Skeletal muscle tissue (tissue), 4 donors: ENCODE results near the gene GAREM2. TPM values are rescaled to one million over a fixed set of nuclear protein-coding genes. Genes with fewer than 3 reads are reported as not detected.

Source experiments
- H3K27ac ChIP-seq: one replicate; pipeline ENCODE4 v1.7.0; 2013; ENCODE audit warnings: mild to moderate bottlenecking, low read depth, low read length, inconsistent platforms
- H3K27me3 ChIP-seq, 3 donors: one replicate each; pipeline ENCODE4 v1.7.0; 2013; ENCODE audit warnings: low read length in 3 of 3; ENCODE audit not compliant: control insufficient read depth in 3 of 3, insufficient read depth in 3 of 3
- H3K36me3 ChIP-seq, 3 donors: one replicate each; pipeline ENCODE4 v1.7.0; 2013; ENCODE audit warnings: low read length in 3 of 3; ENCODE audit not compliant: control insufficient read depth in 3 of 3, insufficient read depth in 3 of 3
- H3K4me1 ChIP-seq, 3 donors: one replicate each; pipeline ENCODE4 v1.7.0; 2013; ENCODE audit warnings: low read length in 3 of 3, mild to moderate bottlenecking in 3 of 3; ENCODE audit not compliant: control insufficient read depth in 3 of 3, insufficient read depth in 3 of 3
- H3K4me3 ChIP-seq, 3 donors: one replicate each; pipeline ENCODE4 v1.7.0; 2013; ENCODE audit warnings: low read length in 3 of 3
- H3K9ac ChIP-seq, 3 donors: one replicate each; pipeline ENCODE4 v1.7.0; 2013; ENCODE audit warnings: low read length in 3 of 3, mild to moderate bottlenecking in 3 of 3, moderate library complexity in 2 of 3, low read depth in 1 of 3
- H3K9me3 ChIP-seq, 3 donors: one replicate each; pipeline ENCODE4 v1.7.0; 2013; ENCODE audit warnings: low read length in 3 of 3; ENCODE audit not compliant: control insufficient read depth in 3 of 3
- total RNA-seq: library from RNA; depleted of rRNA; stranded (reverse); fragments of >200 nt; gene quantifications from one replicate; pipeline ENCODE4 v1.2.3, GENCODE V29; 2014
- donor health status: Osteomylitis.

Gene GAREM2
- total RNA-seq, 1 donor from 2014 or later, result 1.0 TPM

- Histone ChIP-seq H3K27me3 (peaks cover 5 to 11% (median 6%) of the 10 kb centered on the region in 3 donors), H3K27ac (no peak overlapping the region), H3K4me1 (peaks cover 2 to 5% (median 4%) of the 10 kb centered on the region in 3 donors)
These were observed 4.1 kb upstream of the GAREM2 start for GRCh38 chr2:26168785-26169184.

GRCh38 chr2:26169226-26169625 lies 3.7 kb upstream of the GAREM2 start:
- H3K27ac ChIP-seq, result no peak overlapping the region
- H3K27me3 ChIP-seq, result peaks cover 9 to 15% (median 9%) of the 10 kb centered on the region in 3 donors
- peaks cover 0 to 5% (median 4%) of the 10 kb centered on the region in 3 donors for H3K4me1 ChIP-seq
- no peaks in the 10 kb centered on the region for H3K36me3 ChIP-seq
- H3K9me3 ChIP-seq, result no peaks in the 10 kb centered on the region
- H3K4me3 ChIP-seq, result no peak overlapping the region
- H3K9ac ChIP-seq, result no peak overlapping the region

More at GRCh38 chr2:26168785-26169184, 4.1 kb upstream of the GAREM2 start:
- H3K9ac ChIP-seq, result no peak overlapping the region
- no peaks in the 10 kb centered on the region for H3K9me3 ChIP-seq
- no peak overlapping the region for H3K4me3 ChIP-seq
- H3K36me3 ChIP-seq, result no peaks in the 10 kb centered on the region

- Histone ChIP-seq H3K4me3 (no peak overlapping the region), H3K27ac (no peak overlapping the region), H3K27me3 (peaks cover 15 to 22% (median 15%) of the 10 kb centered on the region in 3 donors), H3K4me1 (no peaks in the 10 kb centered on the region), H3K9me3 (no peaks in the 10 kb centered on the region), H3K36me3 (no peaks in the 10 kb centered on the region), H3K9ac (no peak overlapping the region)
These were observed 3.0 kb upstream of the GAREM2 start for GRCh38 chr2:26169681-26170414.

GRCh38 chr2:26170795-26171194 lies 2.1 kb upstream of the GAREM2 start:
- H3K4me1 ChIP-seq, result no peaks in the 10 kb centered on the region
- no peak overlapping the region for H3K4me3 ChIP-seq
- no peak overlapping the region for H3K27ac ChIP-seq
- no peaks in the 10 kb centered on the region for H3K36me3 ChIP-seq
- H3K9me3 ChIP-seq, result no peaks in the 10 kb centered on the region
- H3K9ac ChIP-seq, result no peak overlapping the region
- peaks cover 17 to 30% (median 17%) of the 10 kb centered on the region in 3 donors for H3K27me3 ChIP-seq

- Histone ChIP-seq H3K27ac (no peak overlapping the region), H3K27me3 (peaks cover 20 to 30% (median 22%) of the 10 kb centered on the region in 3 donors), H3K9ac (no peak overlapping the region), H3K4me1 (no peaks in the 10 kb centered on the region), H3K4me3 (no peak overlapping the region), H3K9me3 (no peaks in the 10 kb centered on the region), H3K36me3 (no peaks in the 10 kb centered on the region)
These were observed 558 bp upstream of the GAREM2 start for GRCh38 chr2:26172189-26172870.

- H3K4me1 ChIP-seq, result peaks cover 0 to under 1% (median 0%) of the 10 kb centered on the region in 3 donors
- no peak overlapping the region for H3K4me3 ChIP-seq
- peaks cover 20 to 30% (median 22%) of the 10 kb centered on the region in 3 donors for H3K27me3 ChIP-seq
- no peak overlapping the region for H3K9ac ChIP-seq
- H3K27ac ChIP-seq, result no peak overlapping the region
- H3K9me3 ChIP-seq, result no peaks in the 10 kb centered on the region
- H3K36me3 ChIP-seq, result no peaks in the 10 kb centered on the region
These were observed 1.0 kb downstream of the GAREM2 start for GRCh38 chr2:26173776-26174482.

- Histone ChIP-seq H3K9me3 (no peaks in the 10 kb centered on the region), H3K4me1 (peaks cover 6 to 8% (median 6%) of the 10 kb centered on the region in 3 donors), H3K4me3 (no peak overlapping the region), H3K9ac (no peak overlapping the region), H3K27me3 (peaks cover 20 to 35% (median 27%) of the 10 kb centered on the region in 3 donors), H3K27ac (no peak overlapping the region), H3K36me3 (no peaks in the 10 kb centered on the region)
These were observed 2.0 kb downstream of the GAREM2 start for GRCh38 chr2:26174691-26175465.

GRCh38 chr2:26175466-26176278 lies 2.8 kb downstream of the GAREM2 start:
- Histone ChIP-seq H3K4me1 (peaks cover 6 to 8% (median 6%) of the 10 kb centered on the region in 3 donors), H3K27ac (no peak overlapping the region), H3K4me3 (no peak overlapping the region), H3K36me3 (no peaks in the 10 kb centered on the region), H3K9me3 (no peaks in the 10 kb centered on the region), H3K27me3 (peaks cover 20 to 35% (median 27%) of the 10 kb centered on the region in 3 donors), H3K9ac (no peak overlapping the region)

- Histone ChIP-seq H3K9ac (no peak overlapping the region), H3K4me3 (no peak overlapping the region), H3K4me1 (peaks cover 6 to 8% (median 6%) of the 10 kb centered on the region in 3 donors), H3K36me3 (no peaks in the 10 kb centered on the region), H3K27me3 (peaks cover 24 to 35% (median 27%) of the 10 kb centered on the region in 3 donors), H3K27ac (no peak overlapping the region), H3K9me3 (no peaks in the 10 kb centered on the region)
These were observed 3.4 kb downstream of the GAREM2 start for GRCh38 chr2:26176279-26176615.
